Small intestine (tissue), 7 donors: ENCODE results near the gene TRIM40. TPM values are rescaled to one million over a fixed set of nuclear protein-coding genes. Genes with fewer than 3 reads are reported as not detected.
"Not testable (repeated sequence)": the region's sequence is repeated elsewhere in the genome, so short reads cannot be mapped to it uniquely, and the experiment has no call there.

ENCODE experiments used
- DNase-seq, 2 donors: peaks; one replicate each; pipeline versions ENCODE4 v3.0.0 to v3.0.0-alpha.2; 2013
- FAIRE-seq: peaks from 2 replicates; lab custom pipeline; 2012; peaks lifted over from hg19 to GRCh38; lab: Jason Lieb, UNC
- H3K27ac ChIP-seq, 3 donors: one replicate each; pipeline ENCODE4 v1.5.1; 2013; ENCODE audit warnings: low read length in 2 of 3, mild to moderate bottlenecking in 2 of 3, control low read depth in 1 of 3, inconsistent platforms in 1 of 3, low read depth in 1 of 3, moderate library complexity in 1 of 3
- H3K27me3 ChIP-seq, 3 donors: one replicate each; pipeline ENCODE4 v1.6.1; 2013; ENCODE audit warnings: low read length in 3 of 3, inconsistent platforms in 1 of 3; ENCODE audit not compliant: control insufficient read depth in 3 of 3, insufficient read depth in 3 of 3
- H3K36me3 ChIP-seq, 3 donors: one replicate each; pipeline ENCODE4 v1.6.1; 2013; ENCODE audit warnings: low read length in 3 of 3, inconsistent platforms in 1 of 3, low read depth in 1 of 3, mild to moderate bottlenecking in 1 of 3, moderate library complexity in 1 of 3; ENCODE audit not compliant: control insufficient read depth in 3 of 3, insufficient read depth in 2 of 3
- H3K4me1 ChIP-seq, 3 donors: one replicate each; pipeline ENCODE4 v1.6.1; 2013; ENCODE audit warnings: low read length in 2 of 3, inconsistent platforms in 1 of 3, low read depth in 1 of 3, mild to moderate bottlenecking in 1 of 3, moderate library complexity in 1 of 3; ENCODE audit not compliant: control insufficient read depth in 3 of 3, insufficient read depth in 2 of 3
- H3K4me3 ChIP-seq, 3 donors: one replicate each; pipeline ENCODE4 v1.5.1; 2013; ENCODE audit warnings: low read length in 3 of 3, control low read depth in 1 of 3, inconsistent platforms in 1 of 3, low read depth in 1 of 3, mild to moderate bottlenecking in 1 of 3, moderate library complexity in 1 of 3
- H3K9me3 ChIP-seq, 2 donors: one replicate each; pipeline ENCODE4 v1.6.1; 2013; ENCODE audit warnings: low read depth in 1 of 2, low read length in 1 of 2; ENCODE audit not compliant: control insufficient read depth in 2 of 2, insufficient read depth in 1 of 2
- WGBS, 3 donors: extraction: QIAGEN DNeasy Blood & Tissue Kit; methylation state at CpG; one replicate each; pipeline ENCODE4 v1.1.7; 2013; 5-methylcytosine and 5-hydroxymethylcytosine counted together
- polyA plus RNA-seq, 4 donors: library from polyadenylated mRNA; stranded (reverse) in 3 of 4; unstranded in 1 of 4; fragments of 200-250 nt in 3 of 4; fragments of 120-200 nt in 1 of 4; gene quantifications; one replicate each; pipeline versions ENCODE4 v1.2.1 to v1.2.3, GENCODE V29; 2013
- donor health status: healthy with polysubstance abuse.
- donor health status: control.
- donor health status: control.
- donor health status: Bipolar disorder and iron deficiency.
- donor health status: healthy.

TRIM40 gene
- polyA plus RNA-seq, 4 donors: 1.6 to 19.5 (median 9.1) TPM

DNA sequence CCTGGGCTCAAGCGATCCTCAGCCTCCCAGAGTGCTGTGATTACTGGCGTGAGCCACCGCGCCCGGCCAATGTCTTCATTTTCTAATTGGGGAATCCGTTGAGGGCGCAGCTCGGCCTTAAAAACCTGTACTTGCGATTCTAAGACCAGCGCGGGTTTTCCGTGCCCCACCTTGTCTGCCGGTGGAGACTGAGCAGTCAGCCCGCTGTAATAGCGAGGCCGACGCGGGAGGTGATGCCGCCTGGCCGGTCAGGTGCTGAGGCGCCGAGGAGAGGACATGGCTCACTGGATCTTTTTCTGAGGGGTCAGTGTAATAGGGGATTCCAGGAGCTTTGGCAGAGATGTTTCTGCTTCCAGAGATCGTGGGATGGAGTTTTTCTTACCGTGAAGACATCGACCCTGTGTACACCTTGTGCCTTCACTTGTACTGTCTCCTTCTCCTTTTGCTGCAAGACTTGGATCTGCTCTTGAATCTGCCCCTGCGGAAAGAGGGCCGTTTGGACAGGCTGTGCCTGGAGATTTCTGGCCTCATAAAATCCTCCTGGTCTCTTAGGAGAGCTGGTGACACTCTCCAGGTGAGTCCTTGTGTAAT is 24.6 kb upstream of the TRIM40 start:
- FAIRE-seq (no peak), DNase-seq (peak; percentile 35 to 45)
- peaks cover 0 to 27% (median 4%) of the 10 kb centered on the region in 3 donors for H3K27me3 ChIP-seq
- peak overlapping the region in 2 of 3 donors; percentile 27 to 44 for H3K4me3 ChIP-seq
- H3K36me3 ChIP-seq: peaks cover 0 to 3% (median 0%) of the 10 kb centered on the region in 3 donors
- WGBS, 3 donors: 61 to 69% (median 64%) methylated on average over 27 of the region's 27 CpGs
- H3K4me1 ChIP-seq: peaks cover 4 to 25% (median 4%) of the 10 kb centered on the region in 3 donors
- peak overlapping the region in 2 of 3 donors; percentile 39 to 67 for H3K27ac ChIP-seq
- H3K9me3 ChIP-seq: no peaks in the 10 kb centered on the region

DNA sequence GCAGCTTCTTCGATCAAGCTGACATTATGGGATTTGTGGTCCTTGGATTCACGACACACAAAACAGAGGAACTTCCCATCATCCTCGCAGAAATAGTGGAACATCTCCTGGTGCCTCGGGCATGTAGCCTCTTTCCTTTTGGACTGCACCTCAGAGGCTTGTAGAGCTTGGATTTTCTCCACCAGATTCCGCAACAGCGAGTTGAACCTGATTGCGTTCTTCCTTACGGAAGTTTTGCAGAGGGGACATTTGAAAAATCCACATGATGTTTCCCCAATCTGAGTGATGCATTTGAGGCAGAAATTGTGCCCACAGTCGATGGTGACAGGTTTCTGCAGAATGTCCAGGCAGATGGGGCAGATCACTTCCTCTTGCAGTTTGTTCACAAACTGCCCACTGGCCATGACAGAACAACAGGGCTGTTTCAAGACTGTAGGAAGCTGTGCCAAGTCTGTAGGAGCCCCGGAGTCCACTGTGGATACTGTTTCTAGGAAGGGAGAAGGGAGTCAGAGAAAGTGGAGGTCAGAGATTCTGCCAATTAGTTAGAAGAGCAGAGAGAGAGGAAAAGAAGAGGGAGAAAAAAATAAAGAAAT is 23.4 kb upstream of the TRIM40 start:
- Histone ChIP-seq H3K4me1 (peaks cover 4 to 25% (median 4%) of the 10 kb centered on the region in 3 donors), H3K27me3 (peaks cover 0 to 27% (median 4%) of the 10 kb centered on the region in 3 donors), H3K9me3 (no peaks in the 10 kb centered on the region), H3K27ac (peak overlapping the region; percentile 67 to 74 (median 73)), H3K36me3 (peaks cover 0 to 3% (median 0%) of the 10 kb centered on the region in 3 donors), H3K4me3 (peak overlapping the region; percentile 27 to 44 (median 44))
- FAIRE-seq (no peak), DNase-seq (no peak)
- 69 to 79% (median 75%) methylated on average over 10 of the region's 10 CpGs for WGBS, 3 donors

- H3K27ac ChIP-seq: peak within 1 kb of the TSS; percentile 67 to 90 (median 82)
- no peaks in the 10 kb centered on the region for H3K9me3 ChIP-seq
- FAIRE-seq (no peak), DNase-seq (peak; percentile 71 to 95)
- peaks cover 4 to 25% (median 4%) of the 10 kb centered on the region in 3 donors for H3K4me1 ChIP-seq
- H3K27me3 ChIP-seq: peaks cover 0 to 27% (median 4%) of the 10 kb centered on the region in 3 donors
- 28 to 59% (median 29%) methylated on average over 3 of the region's 3 CpGs for WGBS, 3 donors
- H3K4me3 ChIP-seq: peak within 1 kb of the TSS; percentile 27 to 44 (median 44)
- H3K36me3 ChIP-seq: no peaks in the 10 kb centered on the region
These were observed 22.8 kb upstream of the TRIM40 start, which contains the start of gene TRIM31 for GRCh38 chr6:30113003-30113759. Gene TRIM31, minus strand, starts transcription at chr6:30113090. Its CDS starts 285 bp downstream, at chr6:30112805.

- Histone ChIP-seq H3K27ac (peak overlapping the region; percentile 67 to 90 (median 82)), H3K27me3 (peaks cover 0 to 25% (median 4%) of the 10 kb centered on the region in 3 donors), H3K4me1 (peaks cover 2 to 29% (median 4%) of the 10 kb centered on the region in 3 donors), H3K36me3 (no peaks in the 10 kb centered on the region), H3K9me3 (no peaks in the 10 kb centered on the region), H3K4me3 (no peak overlapping the region)
- peak; percentile 61 to 71 for DNase-seq
- FAIRE-seq: no peak
- 3 to 35% (median 15%) methylated on average over 1 of the region's 1 CpG for WGBS, 3 donors
These were observed 22.1 kb upstream of the TRIM40 start for GRCh38 chr6:30113841-30114240.

DNA sequence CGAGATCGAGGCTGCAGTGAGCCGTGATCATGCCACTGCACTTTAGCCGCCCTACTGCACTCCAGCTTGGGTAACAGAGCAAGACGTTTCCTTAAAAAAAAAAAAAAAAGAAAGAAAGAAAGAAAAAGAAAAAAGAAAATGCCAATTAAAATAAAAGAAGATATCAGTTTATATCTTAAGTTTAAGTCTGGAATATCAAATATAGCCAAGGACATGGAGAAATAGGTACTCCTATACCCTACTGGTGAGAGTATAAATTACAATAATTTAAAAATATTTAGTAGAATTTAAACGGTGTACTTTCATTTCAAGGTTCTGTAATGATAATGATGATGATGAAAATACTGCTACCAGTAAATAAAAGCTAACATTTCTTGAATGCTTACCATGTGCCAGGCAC is 19.2 kb upstream of the TRIM40 start:
- DNase-seq: no peak
- FAIRE-seq: no peak
- Histone ChIP-seq H3K27me3 (peaks cover 0 to 13% (median 0%) of the 10 kb centered on the region in 3 donors), H3K9me3 (no peaks in the 10 kb centered on the region), H3K4me3 (no peak overlapping the region), H3K27ac (no peak overlapping the region), H3K36me3 (no peaks in the 10 kb centered on the region), H3K4me1 (peaks cover 1 to 36% (median 4%) of the 10 kb centered on the region in 3 donors)
- 73 to 77% (median 76%) methylated on average over 6 of the region's 6 CpGs for WGBS, 3 donors

DNA sequence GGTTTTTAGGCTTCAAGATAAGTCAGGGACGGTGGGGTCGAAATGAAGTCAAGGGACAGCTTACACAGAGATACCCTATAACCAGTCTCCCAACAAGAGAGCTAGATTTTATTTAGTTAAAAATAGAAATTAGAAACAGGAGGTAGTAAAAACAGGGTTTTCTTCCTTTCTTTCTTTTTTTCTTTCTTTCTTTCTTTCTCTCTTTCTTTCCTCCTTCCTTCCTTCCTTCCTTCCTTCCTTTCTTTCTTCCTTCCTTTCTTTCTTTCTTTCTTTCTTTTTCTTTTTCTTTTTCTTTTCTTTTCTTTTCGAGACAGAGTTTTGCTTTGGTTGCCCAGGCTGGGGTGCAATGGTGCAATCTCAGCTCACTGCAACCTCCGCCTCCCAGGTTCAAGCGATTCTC is 17.2 kb upstream of the TRIM40 start:
- DNase-seq, H3K27ac ChIP-seq, H3K9me3 ChIP-seq, FAIRE-seq, H3K27me3 ChIP-seq, H3K36me3 ChIP-seq, H3K4me3 ChIP-seq: not testable (repeated sequence)
- H3K4me1 ChIP-seq: peaks cover 0 to 35% (median 2%) of the 10 kb centered on the region in 3 donors
- WGBS, 3 donors: 94 to 96% (median 95%) methylated on average over 5 of the region's 5 CpGs

DNA sequence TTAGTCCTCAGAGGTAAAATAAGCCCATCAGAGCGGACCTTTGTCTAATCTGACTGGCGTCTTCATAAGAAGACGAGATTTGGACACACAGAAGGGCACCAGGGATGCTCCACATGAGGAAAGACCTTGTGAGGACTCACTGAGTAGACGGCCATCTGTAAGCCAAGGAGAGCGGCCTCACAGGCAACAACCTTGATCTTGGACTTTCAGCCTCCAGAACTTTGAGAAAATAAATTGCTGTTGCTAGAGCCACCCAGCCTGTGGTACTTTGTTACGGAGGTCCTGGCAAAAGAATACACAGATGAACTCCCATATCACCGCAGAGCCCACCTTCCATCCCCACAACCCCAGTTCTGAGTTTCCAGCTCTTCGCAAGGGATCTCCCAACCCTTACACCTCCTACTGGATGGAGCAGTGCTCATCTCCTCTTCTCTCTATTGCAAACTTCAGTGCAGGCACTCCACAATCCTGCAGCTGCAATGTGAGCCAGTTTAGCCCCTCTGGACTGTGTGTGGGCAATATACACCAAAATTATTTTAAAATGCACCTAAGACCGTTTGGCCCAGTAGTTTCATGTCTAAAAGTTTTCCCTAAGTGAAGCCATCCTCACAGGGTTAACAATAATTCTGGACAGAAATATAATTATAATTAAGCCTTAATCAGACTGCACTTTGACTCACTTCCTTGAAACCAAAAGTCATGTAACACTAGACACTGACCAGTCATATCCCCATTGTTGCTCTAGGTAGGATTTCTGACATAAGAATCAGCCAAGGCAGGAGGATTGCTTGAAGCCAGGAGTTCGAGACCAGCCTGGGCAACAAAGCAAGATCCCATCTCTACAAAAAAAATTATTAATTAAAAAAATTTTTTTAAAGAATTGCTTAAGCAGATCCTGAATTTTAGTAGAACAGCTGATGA is 14.2 kb upstream of the TRIM40 start:
- Histone ChIP-seq H3K9me3 (no peaks in the 10 kb centered on the region), H3K27me3 (no peaks in the 10 kb centered on the region), H3K36me3 (no peaks in the 10 kb centered on the region), H3K27ac (peak overlapping the region in 1 of 3 donors; percentile 74), H3K4me1 (peaks cover 0 to 32% (median 2%) of the 10 kb centered on the region in 3 donors), H3K4me3 (no peak overlapping the region)
- DNase-seq (peak in 1 of 2 donors; percentile 52), FAIRE-seq (no peak)
- WGBS, 3 donors: 74 to 81% (median 77%) methylated on average over 10 of the region's 10 CpGs
